ENCODE data around the gene CD2BP2.
"Not testable (repeated sequence)": the region's sequence is repeated elsewhere in the genome, so short reads cannot be mapped to it uniquely, and the experiment has no call there.

CD2BP2 gene

DNA sequence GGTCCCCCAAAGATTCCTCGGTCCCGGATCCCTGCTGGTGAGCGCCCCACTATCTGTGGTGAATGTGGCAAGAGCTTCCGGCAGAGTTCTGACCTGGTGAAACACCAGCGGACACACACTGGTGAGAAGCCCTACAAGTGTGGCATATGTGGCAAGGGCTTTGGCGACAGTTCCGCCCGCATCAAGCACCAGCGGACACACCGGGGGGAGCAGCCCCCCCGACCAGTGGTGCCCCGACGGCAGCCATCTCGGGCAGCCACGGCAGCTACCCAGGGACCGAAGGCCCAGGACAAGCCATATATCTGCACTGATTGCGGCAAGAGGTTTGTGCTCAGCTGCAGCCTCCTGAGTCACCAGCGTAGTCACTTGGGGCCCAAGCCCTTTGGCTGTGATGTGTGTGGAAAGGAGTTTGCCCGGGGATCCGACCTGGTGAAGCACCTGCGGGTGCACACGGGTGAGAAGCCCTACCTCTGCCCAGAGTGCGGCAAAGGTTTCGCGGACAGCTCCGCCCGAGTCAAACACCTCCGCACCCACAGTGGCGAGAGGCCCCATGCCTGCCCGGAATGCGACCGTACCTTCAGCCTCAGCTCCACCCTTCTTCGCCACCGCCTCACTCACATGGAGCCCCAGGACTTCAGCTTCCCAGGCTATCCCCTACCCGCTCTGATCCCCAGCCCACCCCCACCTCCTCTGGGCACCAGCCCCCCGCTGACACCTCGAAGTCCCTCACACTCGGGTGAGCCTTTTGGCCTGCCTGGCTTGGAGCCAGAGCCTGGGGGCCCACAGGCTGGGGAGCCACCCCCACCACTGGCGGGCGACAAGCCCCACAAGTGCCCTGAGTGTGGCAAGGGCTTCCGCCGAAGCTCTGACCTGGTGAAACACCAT is 42.9 kb upstream of the CD2BP2 start:
- H3K27ac Mint-ChIP-seq, result no peak overlapping the region
- H3K27me3 Mint-ChIP-seq (ENCODE audit: low read depth), result no peaks in the 10 kb centered on the region
- no peak for TF ChIP-seq CTCF (IDR thresholded peaks at IDR 0.05; ENCODE audit: unreplicated experiment in 3 of 3)
- peak overlapping the region in 1 of 3 experiments; percentile 89 for H3K4me3 Mint-ChIP-seq
- peaks cover 38% of the 10 kb centered on the region for H3K4me1 Mint-ChIP-seq
- no peaks in the 10 kb centered on the region for H3K9me3 Mint-ChIP-seq
- H3K36me3 Mint-ChIP-seq (ENCODE audit: low read depth), result peaks cover 16% of the 10 kb centered on the region

DNA sequence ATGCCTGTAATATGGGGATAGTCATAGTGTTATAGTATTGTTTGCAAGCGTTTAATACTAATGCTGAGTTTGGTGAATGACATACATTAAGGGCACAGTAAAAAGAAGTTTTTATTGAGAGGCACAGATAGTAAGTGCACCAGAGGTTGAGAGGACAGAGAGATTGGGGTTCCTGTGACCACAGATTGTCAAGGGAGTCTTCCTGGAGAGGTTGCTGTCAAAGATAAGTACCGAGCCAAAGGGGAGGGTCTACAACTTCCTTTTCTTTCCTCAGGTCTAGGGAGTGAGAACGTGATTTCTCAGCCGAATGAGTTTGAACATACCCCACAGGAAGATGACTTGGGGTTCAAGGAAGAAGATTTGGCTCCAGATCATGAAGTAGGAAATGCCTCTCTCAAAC is 41.9 kb upstream of the CD2BP2 start:
- TF ChIP-seq CTCF (IDR thresholded peaks at IDR 0.05; ENCODE audit: unreplicated experiment in 3 of 3), result no peak
- H3K4me3 Mint-ChIP-seq, result peak overlapping the region; percentile 86 to 90 (median 89)
- no peaks in the 10 kb centered on the region for H3K27me3 Mint-ChIP-seq (ENCODE audit: low read depth)
- peaks cover 38% of the 10 kb centered on the region for H3K4me1 Mint-ChIP-seq
- H3K36me3 Mint-ChIP-seq (ENCODE audit: low read depth), result peaks cover 16% of the 10 kb centered on the region
- no peaks in the 10 kb centered on the region for H3K9me3 Mint-ChIP-seq
- peak overlapping the region; percentile 72 to 78 (median 78) for H3K27ac Mint-ChIP-seq

- H3K4me3 Mint-ChIP-seq, result peak overlapping the region; percentile 86 to 90 (median 89)
- H3K9me3 Mint-ChIP-seq; H3K27me3 Mint-ChIP-seq (ENCODE audit: low read depth): not testable (repeated sequence)
- peaks cover 16% of the 10 kb centered on the region for H3K36me3 Mint-ChIP-seq (ENCODE audit: low read depth)
- H3K4me1 Mint-ChIP-seq, result peaks cover 35% of the 10 kb centered on the region
- peak overlapping the region; percentile 78 to 91 (median 83) for H3K27ac Mint-ChIP-seq
These were observed 41.5 kb upstream of the CD2BP2 start for GRCh38 chr16:30396627-30397026.

- peaks cover 16% of the 10 kb centered on the region for H3K36me3 Mint-ChIP-seq (ENCODE audit: low read depth)
- H3K4me3 Mint-ChIP-seq, result peak overlapping the region; percentile 86 to 90 (median 89)
- H3K4me1 Mint-ChIP-seq, result peaks cover 32% of the 10 kb centered on the region
- no peaks in the 10 kb centered on the region for H3K27me3 Mint-ChIP-seq (ENCODE audit: low read depth)
- peak overlapping the region; percentile 83 to 92 (median 91) for H3K27ac Mint-ChIP-seq
- no peak for TF ChIP-seq CTCF (IDR thresholded peaks at IDR 0.05; ENCODE audit: unreplicated experiment in 3 of 3)
- H3K9me3 Mint-ChIP-seq, result no peaks in the 10 kb centered on the region
These were observed 41.0 kb upstream of the CD2BP2 start for GRCh38 chr16:30395992-30396585.

- peaks cover 16% of the 10 kb centered on the region for H3K36me3 Mint-ChIP-seq (ENCODE audit: low read depth)
- H3K9me3 Mint-ChIP-seq, result no peaks in the 10 kb centered on the region
- H3K4me3 Mint-ChIP-seq, result peak within 1 kb of the TSS; percentile 88 to 90 (median 89)
- H3K4me1 Mint-ChIP-seq, result peaks cover 32% of the 10 kb centered on the region
- TF ChIP-seq CTCF (IDR thresholded peaks at IDR 0.05; ENCODE audit: unreplicated experiment in 3 of 3), result peak; percentile 21 to 27 (median 21)
- peak within 1 kb of the TSS; percentile 98 to 99 (median 99) for H3K27ac Mint-ChIP-seq
- H3K27me3 Mint-ChIP-seq (ENCODE audit: low read depth), result no peaks in the 10 kb centered on the region
These were observed 40.3 kb upstream of the CD2BP2 start, which contains the start of gene ZNF48 for GRCh38 chr16:30395155-30395991. ZNF48 (plus strand) TSS chr16:30395420; CDS start chr16:30395795, 375 bp downstream.

Data from nephron (organoid).